Heart left ventricle (tissue), 13 donors: ENCODE measurements around the gene PKNOX1.
"Not testable (repeated sequence)": the region's sequence is repeated elsewhere in the genome, so short reads cannot be mapped to it uniquely, and the experiment has no call there.

Experiments used
- POLR2A ChIP-seq, 2 donors: fragments of 450-650 bp; IDR thresholded peaks; one replicate each; pipeline ENCODE4 v1.6.1; 2017; ENCODE audit warnings: antibody characterized with exemption in 2 of 2, mild to moderate bottlenecking in 2 of 2, moderate library complexity in 2 of 2
- TF ChIP-seq, protein P1 (sequence below), 12 donors: fragments of 200-600 bp; sonication (generic) in 4 of 12; IDR thresholded peaks; one replicate each; pipeline versions ENCODE4 v1.5.0 to v1.8.0; 2018 to 2022; ENCODE audit warnings: antibody characterized with exemption in 12 of 12, mild to moderate bottlenecking in 5 of 12
- donor health status: ischemic (EF 13 %, LVEDD 7.1; RV severe dilation, severe dysfunction).
- donor health status: DM: no; HTN: yes; CAD: no.
- donor health status: DM: no; HTN: no; CAD: no.
- donor health status: ischemic (EF 25% LVEDD 6.9; RV normal size, moderate dysfunction).
- donor health status: ischemic (EF 25% LVEDD 5.7; RV mildly dilated, moderate dysfunction).
- donor health status: ischemic (EF 35%, LVEDD 5.7; RV mildly dilated, moderate dysfunction).
- donor health status: nonischemic (EF 11% LVEDD 7.7; RV severe dilation, severe dysfunction).
- donor health status: DM: yes; HTN: yes; CAD: no.
- donor health status: PGD.
- donor health status: ischemic (EF 29% LVEDD 5.4; RV normal size, mild dysfunction).
- donor health status: nonischemic (EF 23%, LVEDD 6.1; RV moderate dilation, normal function).

DNA sequence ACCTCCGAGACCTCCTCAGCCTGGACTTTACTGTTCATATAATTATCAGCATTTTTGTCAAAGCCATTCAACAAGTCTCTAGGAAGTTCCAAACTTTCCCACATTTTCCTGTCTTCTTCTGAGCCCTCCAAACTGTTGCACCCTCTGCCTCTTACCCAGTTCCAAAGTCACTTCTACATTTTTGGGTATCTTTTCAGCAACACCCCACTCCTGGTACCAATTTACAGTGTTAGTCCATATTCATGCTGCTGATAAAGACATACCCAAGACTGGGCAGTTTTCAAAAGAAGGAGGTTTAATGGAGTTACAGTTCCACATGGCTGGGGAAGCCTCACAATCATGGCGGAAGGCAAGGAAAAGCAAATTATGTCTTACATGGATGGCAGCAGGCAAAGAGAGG, 25.7 kb downstream of the PKNOX1 start:
- TF ChIP-seq, protein P1, sequence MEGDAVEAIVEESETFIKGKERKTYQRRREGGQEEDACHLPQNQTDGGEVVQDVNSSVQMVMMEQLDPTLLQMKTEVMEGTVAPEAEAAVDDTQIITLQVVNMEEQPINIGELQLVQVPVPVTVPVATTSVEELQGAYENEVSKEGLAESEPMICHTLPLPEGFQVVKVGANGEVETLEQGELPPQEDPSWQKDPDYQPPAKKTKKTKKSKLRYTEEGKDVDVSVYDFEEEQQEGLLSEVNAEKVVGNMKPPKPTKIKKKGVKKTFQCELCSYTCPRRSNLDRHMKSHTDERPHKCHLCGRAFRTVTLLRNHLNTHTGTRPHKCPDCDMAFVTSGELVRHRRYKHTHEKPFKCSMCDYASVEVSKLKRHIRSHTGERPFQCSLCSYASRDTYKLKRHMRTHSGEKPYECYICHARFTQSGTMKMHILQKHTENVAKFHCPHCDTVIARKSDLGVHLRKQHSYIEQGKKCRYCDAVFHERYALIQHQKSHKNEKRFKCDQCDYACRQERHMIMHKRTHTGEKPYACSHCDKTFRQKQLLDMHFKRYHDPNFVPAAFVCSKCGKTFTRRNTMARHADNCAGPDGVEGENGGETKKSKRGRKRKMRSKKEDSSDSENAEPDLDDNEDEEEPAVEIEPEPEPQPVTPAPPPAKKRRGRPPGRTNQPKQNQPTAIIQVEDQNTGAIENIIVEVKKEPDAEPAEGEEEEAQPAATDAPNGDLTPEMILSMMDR (IDR thresholded peaks at IDR 0.05), result not testable (repeated sequence)
- TF ChIP-seq POLR2A (IDR thresholded peaks at IDR 0.05), result not testable (repeated sequence)
